ENCODE data around the gene CDK14. TPM values are rescaled to one million over a fixed set of nuclear protein-coding genes. Genes with fewer than 3 reads are reported as not detected.

CDK14 gene
- total and polyA plus RNA-seq, 2 of the 8 experiments (the other 6 are each of a cell fraction or from before 2014, with no cell fraction given): 5.5 to 47.3 TPM

GRCh38 chr7:90766814-90767564 is 170.9 kb downstream of the CDK14 start (continued):
- TF ChIP-seq SP1 (IDR thresholded peaks at IDR 0.05; ENCODE audit: low read depth, low read length): no peak
- TF ChIP-seq SIX5 (IDR thresholded peaks at IDR 0.05; ENCODE audit: low read depth, low read length): no peak
- TF ChIP-seq EZH2 (IDR thresholded peaks at IDR 0.05; ENCODE audit: low read depth, low read length, severe bottlenecking): no peak
- TF ChIP-seq RFX5 (IDR thresholded peaks at IDR 0.05; ENCODE audit: borderline replicate concordance, low read depth, low read length): no peak
- TF ChIP-seq BACH1 (IDR thresholded peaks at IDR 0.05; ENCODE audit: low read length): no peak
- TF ChIP-seq CEBPB (IDR thresholded peaks at IDR 0.05; ENCODE audit: low read depth, low read length): no peak
